ENCODE data around the gene SHQ1.

DNA sequence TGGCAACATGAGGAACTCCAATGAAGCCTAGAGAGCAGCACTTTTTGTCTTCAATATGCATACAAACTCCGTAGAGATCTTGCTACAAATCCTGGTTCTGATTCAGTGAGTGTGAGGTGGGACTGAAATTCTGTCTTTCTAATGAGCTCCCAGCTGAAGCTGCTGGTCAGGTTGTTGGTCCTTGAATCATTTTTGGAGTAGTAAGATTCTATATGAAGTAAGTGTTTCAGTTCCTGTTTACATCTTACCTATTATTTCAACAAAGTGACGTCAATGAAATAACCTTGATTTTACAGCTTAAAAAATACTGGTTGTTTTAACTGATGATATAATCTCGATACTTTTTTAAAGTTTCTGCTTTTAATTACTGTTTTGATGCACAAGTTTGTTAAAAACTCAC is 33.9 kb downstream of the SHQ1 start:
- no peak for TF ChIP-seq TAF1 (IDR thresholded peaks at IDR 0.05; ENCODE audit: borderline replicate concordance, low read depth, low read length)
- no peak for TF ChIP-seq POLR2A (IDR thresholded peaks at IDR 0.05; ENCODE audit: low read depth, low read length)

Measured in GM12892 (cell line).